HG03045 (cell line): ENCODE results near the gene KRT28.
"Not testable (repeated sequence)": the region's sequence is repeated elsewhere in the genome, so short reads cannot be mapped to it uniquely, and the experiment has no call there.

Source experiments
- ATAC-seq: cut with Tn5 transposase; IDR thresholded peaks from one replicate; pipeline ENCODE4 v1.9.1; 2021; ENCODE audit warnings: mild to moderate bottlenecking, moderate library complexity; ENCODE audit not compliant: unreplicated experiment

Gene KRT28

GRCh38 chr17:40819528-40820125 lies 19.9 kb upstream of the KRT28 start:
- no peak for ATAC-seq

GRCh38 chr17:40818733-40819527 lies 19.2 kb upstream of the KRT28 start:
- peak; percentile 77 for ATAC-seq

GRCh38 chr17:40818343-40818732 lies 18.6 kb upstream of the KRT28 start:
- no peak for ATAC-seq

GRCh38 chr17:40817103-40817682 lies 17.4 kb upstream of the KRT28 start:
- no peak for ATAC-seq

GRCh38 chr17:40816569-40816968 lies 16.8 kb upstream of the KRT28 start:
- ATAC-seq, result no peak

- ATAC-seq, result no peak
Measured at GRCh38 chr17:40815381-40815780, 15.6 kb upstream of the KRT28 start.

- ATAC-seq, result not testable (repeated sequence)
Measured at GRCh38 chr17:40814657-40815056, 14.9 kb upstream of the KRT28 start.

GRCh38 chr17:40813804-40814203 lies 14.0 kb upstream of the KRT28 start:
- no peak for ATAC-seq

- no peak for ATAC-seq
Measured at GRCh38 chr17:40812639-40813038, 12.9 kb upstream of the KRT28 start.

GRCh38 chr17:40810494-40810893 lies 10.7 kb upstream of the KRT28 start:
- ATAC-seq, result no peak

- no peak for ATAC-seq
Measured at GRCh38 chr17:40809721-40810421, 10.1 kb upstream of the KRT28 start.

- no peak for ATAC-seq
Measured at GRCh38 chr17:40806131-40806530, 6.4 kb upstream of the KRT28 start.

- ATAC-seq, result no peak
Measured at GRCh38 chr17:40803617-40804082, 3.9 kb upstream of the KRT28 start.

GRCh38 chr17:40801157-40801556 lies 1.4 kb upstream of the KRT28 start:
- ATAC-seq, result no peak

GRCh38 chr17:40800381-40800780 lies 622 bp upstream of the KRT28 start:
- no peak for ATAC-seq

GRCh38 chr17:40796846-40797245 lies 2.9 kb downstream of the KRT28 start:
- ATAC-seq, result no peak

GRCh38 chr17:40795019-40795667 lies 4.6 kb downstream of the KRT28 start:
- ATAC-seq, result no peak

GRCh38 chr17:40794466-40794865 lies 5.3 kb downstream of the KRT28 start:
- ATAC-seq, result no peak

- no peak for ATAC-seq
Measured at GRCh38 chr17:40793832-40794231, 5.9 kb downstream of the KRT28 start.

- no peak for ATAC-seq
Measured at GRCh38 chr17:40791787-40792436, 7.8 kb downstream of the KRT28 start.
